ENCODE data around the gene TEX55. TPM values are rescaled to one million over a fixed set of nuclear protein-coding genes. Genes with fewer than 3 reads are reported as not detected.
"Not testable (repeated sequence)": the region's sequence is repeated elsewhere in the genome, so short reads cannot be mapped to it uniquely, and the experiment has no call there.

The TEX55 gene
- total RNA-seq, 4 donors from 2014 or later = not detected

GRCh38 chr3:119161240-119161639 lies 15.3 kb downstream of the TEX55 start:
- H3K27ac ChIP-seq = no peak overlapping the region
- TF ChIP-seq CTCF (IDR thresholded peaks at IDR 0.05) = no peak
- no peak for TF ChIP-seq POLR2AphosphoS5 (IDR thresholded peaks at IDR 0.05)
- TF ChIP-seq EP300 (IDR thresholded peaks at IDR 0.05) = no peak
- TF ChIP-seq POLR2A (IDR thresholded peaks at IDR 0.05) = no peak
- no peaks in the 10 kb centered on the region for H3K36me3 ChIP-seq
- 60% methylated on average over 2 of the region's 2 CpGs for WGBS
- no peak overlapping the region for H3K4me3 ChIP-seq
- H3K4me1 ChIP-seq = no peaks in the 10 kb centered on the region
- no peaks in the 10 kb centered on the region for H3K9me3 ChIP-seq
- H3K27me3 ChIP-seq = no peaks in the 10 kb centered on the region
- DNase-seq (ENCODE audit: low spot score in 2 of 2) = no peak

GRCh38 chr3:119164745-119165144 lies 18.8 kb downstream of the TEX55 start:
- DNase-seq (ENCODE audit: low spot score in 2 of 2); H3K27me3 ChIP-seq; H3K4me1 ChIP-seq; H3K9me3 ChIP-seq; H3K27ac ChIP-seq; H3K4me3 ChIP-seq; H3K36me3 ChIP-seq: not testable (repeated sequence)
- 87% methylated on average over 9 of the region's 9 CpGs for WGBS

- H3K27me3 ChIP-seq = no peaks in the 10 kb centered on the region
- no peak for DNase-seq (ENCODE audit: low spot score in 2 of 2)
- no peak overlapping the region for H3K27ac ChIP-seq
- no peaks in the 10 kb centered on the region for H3K9me3 ChIP-seq
- no peak for TF ChIP-seq EP300 (IDR thresholded peaks at IDR 0.05)
- no peak for TF ChIP-seq POLR2A (IDR thresholded peaks at IDR 0.05)
- no peak for TF ChIP-seq POLR2AphosphoS5 (IDR thresholded peaks at IDR 0.05)
- no peak for TF ChIP-seq CTCF (IDR thresholded peaks at IDR 0.05)
- H3K36me3 ChIP-seq = no peaks in the 10 kb centered on the region
- WGBS = 77% methylated on average over 3 of the region's 3 CpGs
- H3K4me1 ChIP-seq = no peaks in the 10 kb centered on the region
- no peak overlapping the region for H3K4me3 ChIP-seq
These were observed 24.9 kb downstream of the TEX55 start for GRCh38 chr3:119170821-119171220.

GRCh38 chr3:119173325-119173724 lies 27.4 kb downstream of the TEX55 start, which contains the start of gene UPK1B:
Gene UPK1B, plus strand, starts transcription at chr3:119173598. Its CDS starts 13,144 bp downstream, at chr3:119186742.
- whole genome bisulfite sequencing = 42% methylated on average over 13 of the region's 13 CpGs
- TF ChIP-seq CTCF (IDR thresholded peaks at IDR 0.05) (no peak), POLR2A (IDR thresholded peaks at IDR 0.05) (no peak)
- Histone ChIP-seq H3K4me3 (no peak within 1 kb of the TSS), H3K36me3 (no peaks in the 10 kb centered on the region), H3K27ac (no peak within 1 kb of the TSS), H3K4me1 (no peaks in the 10 kb centered on the region), H3K27me3 (no peaks in the 10 kb centered on the region), H3K9me3 (no peaks in the 10 kb centered on the region)
- DNase-seq (ENCODE audit: low spot score in 2 of 2) = no peak

- Histone ChIP-seq H3K36me3 (no peaks in the 10 kb centered on the region), H3K4me1 (no peaks in the 10 kb centered on the region), H3K9me3 (no peaks in the 10 kb centered on the region), H3K27ac (no peak overlapping the region), H3K27me3 (no peaks in the 10 kb centered on the region), H3K4me3 (no peak overlapping the region)
- no peak for DNase-seq (ENCODE audit: low spot score in 2 of 2)
- 62% methylated on average over 10 of the region's 10 CpGs for WGBS
- TF ChIP-seq EP300 (IDR thresholded peaks at IDR 0.05) (no peak), CTCF (IDR thresholded peaks at IDR 0.05) (no peak), POLR2A (IDR thresholded peaks at IDR 0.05) (no peak), POLR2AphosphoS5 (IDR thresholded peaks at IDR 0.05) (no peak)
These were observed 30.1 kb downstream of the TEX55 start for GRCh38 chr3:119175872-119176756.
